HL-60 (cell line): ENCODE results near the gene CNTNAP2.
"Not testable (repeated sequence)": the region's sequence is repeated elsewhere in the genome, so short reads cannot be mapped to it uniquely, and the experiment has no call there.

Experiments
- DNase-seq, 2 experiments: peaks; one replicate each; pipeline ENCODE4 v3.0.0-alpha.2; 2010 to 2020; ENCODE audit warnings: low read depth in 1 of 2, low spot score in 1 of 2
- H3K27ac ChIP-seq: fragments of 250-450 bp; sonication (Bioruptor Pico); replicated peaks from 2 replicates; pipeline ENCODE4 v1.5.1; 2020; ENCODE audit warnings: mild to moderate bottlenecking, moderate library complexity
- H3K27me3 ChIP-seq: fragments of 250-450 bp; sonication (Bioruptor Pico); 2 replicates; pipeline ENCODE4 v1.5.1; 2021; ENCODE audit warnings: mild to moderate bottlenecking, moderate library complexity; ENCODE audit not compliant: insufficient read depth, poor library complexity, severe bottlenecking
- H3K4me3 ChIP-seq: replicated peaks from 2 replicates; pipeline ENCODE4 v1.5.1; 2011; ENCODE audit warnings: mild to moderate bottlenecking, control low read depth, low read length; ENCODE audit not compliant: insufficient read depth
- GABPA ChIP-seq: IDR thresholded peaks from 2 replicates; pipeline ENCODE4 v1.6.1; 2012; ENCODE audit warnings: low read depth
- POLR2AphosphoS5 ChIP-seq: IDR thresholded peaks from 2 replicates; pipeline ENCODE4 v1.6.1; 2012; ENCODE audit warnings: low read depth
- SPI1 ChIP-seq: IDR thresholded peaks from 2 replicates; pipeline ENCODE4 v1.6.1; 2012; ENCODE audit warnings: low read depth, mild to moderate bottlenecking, borderline replicate concordance
- TF ChIP-seq, protein P1 (sequence below): IDR thresholded peaks from 2 replicates; pipeline ENCODE4 v1.6.1; 2012; ENCODE audit warnings: low read depth; ENCODE audit not compliant: insufficient replicate concordance
- TF ChIP-seq, protein P2 (sequence below): IDR thresholded peaks from one replicate; pipeline ENCODE4 v1.5.1; 2011; ENCODE audit warnings: low read length, control low read depth, inconsistent platforms; ENCODE audit not compliant: insufficient read depth

The CNTNAP2 gene

DNA sequence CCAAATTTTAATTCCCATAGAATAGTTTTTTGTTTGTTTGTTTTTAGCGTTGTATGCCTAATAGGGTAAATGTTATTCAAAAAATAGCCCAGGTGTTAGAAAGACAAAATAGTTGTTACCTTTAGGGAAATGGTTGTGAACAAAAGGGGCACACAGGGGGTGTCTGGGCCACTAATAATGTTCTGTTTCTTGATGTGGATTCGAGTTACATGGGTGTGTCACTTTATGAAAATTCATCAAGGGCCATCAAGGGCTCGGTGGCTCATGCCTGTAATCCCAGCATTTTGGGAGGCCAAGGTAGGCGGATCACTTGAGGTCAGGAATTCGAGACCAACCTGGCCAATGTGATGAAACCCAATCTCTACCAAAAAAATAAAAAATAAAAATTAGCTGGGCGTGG is 1942.2 kb downstream of the CNTNAP2 start:
- Histone ChIP-seq H3K4me3 (no peak overlapping the region), H3K27me3 (no peaks in the 10 kb centered on the region), H3K27ac (no peak overlapping the region)
- DNase-seq = no peak
- TF ChIP-seq POLR2AphosphoS5 (no peak), GABPA (no peak), SPI1 (no peak)
- TF ChIP-seq, protein P1, sequence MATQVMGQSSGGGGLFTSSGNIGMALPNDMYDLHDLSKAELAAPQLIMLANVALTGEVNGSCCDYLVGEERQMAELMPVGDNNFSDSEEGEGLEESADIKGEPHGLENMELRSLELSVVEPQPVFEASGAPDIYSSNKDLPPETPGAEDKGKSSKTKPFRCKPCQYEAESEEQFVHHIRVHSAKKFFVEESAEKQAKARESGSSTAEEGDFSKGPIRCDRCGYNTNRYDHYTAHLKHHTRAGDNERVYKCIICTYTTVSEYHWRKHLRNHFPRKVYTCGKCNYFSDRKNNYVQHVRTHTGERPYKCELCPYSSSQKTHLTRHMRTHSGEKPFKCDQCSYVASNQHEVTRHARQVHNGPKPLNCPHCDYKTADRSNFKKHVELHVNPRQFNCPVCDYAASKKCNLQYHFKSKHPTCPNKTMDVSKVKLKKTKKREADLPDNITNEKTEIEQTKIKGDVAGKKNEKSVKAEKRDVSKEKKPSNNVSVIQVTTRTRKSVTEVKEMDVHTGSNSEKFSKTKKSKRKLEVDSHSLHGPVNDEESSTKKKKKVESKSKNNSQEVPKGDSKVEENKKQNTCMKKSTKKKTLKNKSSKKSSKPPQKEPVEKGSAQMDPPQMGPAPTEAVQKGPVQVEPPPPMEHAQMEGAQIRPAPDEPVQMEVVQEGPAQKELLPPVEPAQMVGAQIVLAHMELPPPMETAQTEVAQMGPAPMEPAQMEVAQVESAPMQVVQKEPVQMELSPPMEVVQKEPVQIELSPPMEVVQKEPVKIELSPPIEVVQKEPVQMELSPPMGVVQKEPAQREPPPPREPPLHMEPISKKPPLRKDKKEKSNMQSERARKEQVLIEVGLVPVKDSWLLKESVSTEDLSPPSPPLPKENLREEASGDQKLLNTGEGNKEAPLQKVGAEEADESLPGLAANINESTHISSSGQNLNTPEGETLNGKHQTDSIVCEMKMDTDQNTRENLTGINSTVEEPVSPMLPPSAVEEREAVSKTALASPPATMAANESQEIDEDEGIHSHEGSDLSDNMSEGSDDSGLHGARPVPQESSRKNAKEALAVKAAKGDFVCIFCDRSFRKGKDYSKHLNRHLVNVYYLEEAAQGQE = no peak
- TF ChIP-seq, protein P2, sequence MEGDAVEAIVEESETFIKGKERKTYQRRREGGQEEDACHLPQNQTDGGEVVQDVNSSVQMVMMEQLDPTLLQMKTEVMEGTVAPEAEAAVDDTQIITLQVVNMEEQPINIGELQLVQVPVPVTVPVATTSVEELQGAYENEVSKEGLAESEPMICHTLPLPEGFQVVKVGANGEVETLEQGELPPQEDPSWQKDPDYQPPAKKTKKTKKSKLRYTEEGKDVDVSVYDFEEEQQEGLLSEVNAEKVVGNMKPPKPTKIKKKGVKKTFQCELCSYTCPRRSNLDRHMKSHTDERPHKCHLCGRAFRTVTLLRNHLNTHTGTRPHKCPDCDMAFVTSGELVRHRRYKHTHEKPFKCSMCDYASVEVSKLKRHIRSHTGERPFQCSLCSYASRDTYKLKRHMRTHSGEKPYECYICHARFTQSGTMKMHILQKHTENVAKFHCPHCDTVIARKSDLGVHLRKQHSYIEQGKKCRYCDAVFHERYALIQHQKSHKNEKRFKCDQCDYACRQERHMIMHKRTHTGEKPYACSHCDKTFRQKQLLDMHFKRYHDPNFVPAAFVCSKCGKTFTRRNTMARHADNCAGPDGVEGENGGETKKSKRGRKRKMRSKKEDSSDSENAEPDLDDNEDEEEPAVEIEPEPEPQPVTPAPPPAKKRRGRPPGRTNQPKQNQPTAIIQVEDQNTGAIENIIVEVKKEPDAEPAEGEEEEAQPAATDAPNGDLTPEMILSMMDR = no peak

DNA sequence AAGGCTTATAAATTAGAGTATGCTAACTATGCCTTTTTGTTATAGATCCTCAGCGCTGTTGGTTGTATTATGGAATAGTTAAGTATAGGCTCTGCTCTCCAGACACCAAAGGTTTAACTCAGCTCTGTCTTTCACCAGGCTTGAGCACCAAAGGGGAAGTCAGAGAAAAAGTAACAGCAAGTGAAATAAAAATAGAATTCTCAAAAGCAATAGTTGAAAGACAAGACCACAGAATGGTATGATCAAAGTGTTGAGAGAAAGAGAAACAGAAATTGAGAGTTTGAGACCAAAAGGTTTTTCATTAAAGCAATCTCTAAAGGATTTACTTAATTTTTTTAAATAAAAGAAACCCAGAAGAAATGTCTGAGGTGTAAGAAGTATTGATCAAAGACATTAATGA is 1944.1 kb downstream of the CNTNAP2 start:
- Histone ChIP-seq H3K4me3 (no peak overlapping the region), H3K27ac (no peak overlapping the region), H3K27me3 (no peaks in the 10 kb centered on the region)
- no peak for DNase-seq
- TF ChIP-seq GABPA = no peak
- TF ChIP-seq, protein P1 = no peak
- no peak for TF ChIP-seq SPI1
- no peak for TF ChIP-seq POLR2AphosphoS5
- TF ChIP-seq, protein P2 = no peak

DNA sequence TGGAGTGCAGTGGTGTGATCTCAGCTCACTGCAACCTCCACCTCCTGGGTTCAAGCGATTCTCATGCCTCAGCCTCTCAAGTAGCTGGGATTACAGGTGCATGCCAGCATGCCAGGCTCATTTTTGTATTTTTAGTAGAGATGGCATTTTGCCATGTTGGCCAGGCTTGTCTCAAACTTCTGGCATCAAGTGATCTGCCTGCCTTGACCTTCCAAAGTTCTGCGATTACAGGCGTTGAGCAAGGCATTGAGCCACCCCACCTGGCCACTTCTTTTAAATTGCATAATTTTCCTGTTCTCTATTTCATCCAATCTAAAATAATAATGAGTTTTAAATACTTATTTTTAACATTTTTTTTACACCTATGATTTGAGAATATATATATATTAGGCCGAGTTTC is 1961.5 kb downstream of the CNTNAP2 start:
- not testable (repeated sequence) for DNase-seq, H3K4me3 ChIP-seq

DNA sequence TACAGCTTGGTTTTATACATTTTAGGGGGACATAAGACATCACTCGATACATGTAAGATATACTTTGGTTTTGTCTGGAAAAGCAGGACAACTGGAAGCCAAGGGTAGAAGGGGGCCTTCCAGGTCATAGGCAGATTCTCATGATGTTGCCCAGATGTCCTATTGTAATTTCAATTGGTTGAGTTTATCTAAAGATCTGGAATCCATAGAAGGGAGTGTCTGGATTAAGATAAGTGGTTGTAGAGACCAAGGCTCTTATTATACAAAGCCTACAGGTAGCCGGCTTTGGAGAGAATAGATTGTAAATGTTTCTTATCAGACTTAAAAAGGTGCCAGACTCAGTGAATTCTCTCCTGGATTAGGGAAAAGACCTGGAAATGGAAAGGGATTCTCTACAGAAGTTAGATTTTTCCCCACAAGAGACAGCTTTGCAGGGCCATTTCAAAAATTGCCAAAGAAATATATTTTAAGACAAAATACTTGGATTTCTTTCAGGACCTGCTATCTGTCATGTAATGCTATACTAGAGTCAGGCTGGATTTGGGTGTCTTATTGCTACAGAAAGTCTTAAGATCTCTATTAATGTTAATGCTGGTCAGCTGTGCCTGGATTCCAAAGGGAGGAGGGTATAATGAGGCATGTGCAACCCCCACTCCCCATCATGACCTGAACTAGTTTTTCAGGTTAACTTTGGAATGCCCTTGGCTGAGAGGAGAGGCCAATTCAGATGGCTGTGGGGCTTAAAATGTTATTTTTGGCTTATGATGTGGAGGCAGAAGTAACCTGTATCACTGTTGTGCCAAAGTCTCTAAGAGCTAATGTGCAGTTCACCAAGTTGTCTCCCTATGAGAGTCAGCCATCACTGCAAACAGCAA is 1962.8 kb downstream of the CNTNAP2 start:
- DNase-seq = no peak
- no peaks in the 10 kb centered on the region for H3K27me3 ChIP-seq
- TF ChIP-seq POLR2AphosphoS5 (no peak), SPI1 (no peak), GABPA (no peak)
- TF ChIP-seq, protein P1 = no peak
- TF ChIP-seq, protein P2 = no peak
- H3K4me3 ChIP-seq = no peak overlapping the region
- H3K27ac ChIP-seq = no peak overlapping the region

More for the DNA sequence above, 1961.5 kb downstream of the CNTNAP2 start:
- not testable (repeated sequence) for H3K27ac ChIP-seq, H3K27me3 ChIP-seq
